Heart left ventricle (tissue), 13 donors: ENCODE measurements around the gene SLC5A9.

Experiments used
- POLR2A ChIP-seq, 2 donors: fragments of 450-650 bp; IDR thresholded peaks; one replicate each; pipeline ENCODE4 v1.6.1; 2017; ENCODE audit warnings: antibody characterized with exemption in 2 of 2, mild to moderate bottlenecking in 2 of 2, moderate library complexity in 2 of 2
- TF ChIP-seq, protein P1 (sequence below), 12 donors: fragments of 200-600 bp; sonication (generic) in 4 of 12; IDR thresholded peaks; one replicate each; pipeline versions ENCODE4 v1.5.0 to v1.8.0; 2018 to 2022; ENCODE audit warnings: antibody characterized with exemption in 12 of 12, mild to moderate bottlenecking in 5 of 12
- donor health status: ischemic (EF 13 %, LVEDD 7.1; RV severe dilation, severe dysfunction).
- donor health status: DM: no; HTN: yes; CAD: no.
- donor health status: DM: no; HTN: no; CAD: no.
- donor health status: ischemic (EF 25% LVEDD 6.9; RV normal size, moderate dysfunction).
- donor health status: ischemic (EF 25% LVEDD 5.7; RV mildly dilated, moderate dysfunction).
- donor health status: ischemic (EF 35%, LVEDD 5.7; RV mildly dilated, moderate dysfunction).
- donor health status: nonischemic (EF 11% LVEDD 7.7; RV severe dilation, severe dysfunction).
- donor health status: DM: yes; HTN: yes; CAD: no.
- donor health status: PGD.
- donor health status: ischemic (EF 29% LVEDD 5.4; RV normal size, mild dysfunction).
- donor health status: nonischemic (EF 23%, LVEDD 6.1; RV moderate dilation, normal function).

DNA sequence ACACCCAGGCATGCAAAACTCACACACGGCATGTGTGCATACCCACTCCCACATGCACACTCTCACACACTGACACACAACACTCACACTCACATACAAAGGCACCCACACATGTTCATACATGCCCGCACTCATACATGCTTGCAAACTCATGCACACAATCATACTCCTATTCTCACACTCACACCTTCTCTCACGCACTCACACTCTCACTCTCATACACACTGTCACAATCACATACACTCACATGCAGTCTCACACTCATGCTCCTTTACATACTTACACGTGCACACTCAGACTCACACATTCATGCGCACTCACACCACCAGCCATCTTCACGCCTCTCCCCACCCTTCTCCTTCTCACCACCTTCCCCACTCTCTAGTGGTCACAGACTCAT lies 3.1 kb downstream of the SLC5A9 start:
- TF ChIP-seq, protein P1, sequence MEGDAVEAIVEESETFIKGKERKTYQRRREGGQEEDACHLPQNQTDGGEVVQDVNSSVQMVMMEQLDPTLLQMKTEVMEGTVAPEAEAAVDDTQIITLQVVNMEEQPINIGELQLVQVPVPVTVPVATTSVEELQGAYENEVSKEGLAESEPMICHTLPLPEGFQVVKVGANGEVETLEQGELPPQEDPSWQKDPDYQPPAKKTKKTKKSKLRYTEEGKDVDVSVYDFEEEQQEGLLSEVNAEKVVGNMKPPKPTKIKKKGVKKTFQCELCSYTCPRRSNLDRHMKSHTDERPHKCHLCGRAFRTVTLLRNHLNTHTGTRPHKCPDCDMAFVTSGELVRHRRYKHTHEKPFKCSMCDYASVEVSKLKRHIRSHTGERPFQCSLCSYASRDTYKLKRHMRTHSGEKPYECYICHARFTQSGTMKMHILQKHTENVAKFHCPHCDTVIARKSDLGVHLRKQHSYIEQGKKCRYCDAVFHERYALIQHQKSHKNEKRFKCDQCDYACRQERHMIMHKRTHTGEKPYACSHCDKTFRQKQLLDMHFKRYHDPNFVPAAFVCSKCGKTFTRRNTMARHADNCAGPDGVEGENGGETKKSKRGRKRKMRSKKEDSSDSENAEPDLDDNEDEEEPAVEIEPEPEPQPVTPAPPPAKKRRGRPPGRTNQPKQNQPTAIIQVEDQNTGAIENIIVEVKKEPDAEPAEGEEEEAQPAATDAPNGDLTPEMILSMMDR (IDR thresholded peaks at IDR 0.05), result no peak
- no peak for TF ChIP-seq POLR2A (IDR thresholded peaks at IDR 0.05)
